Caco-2 (cell line): ENCODE measurements around the gene CBARP. TPM values are rescaled to one million over a fixed set of nuclear protein-coding genes. Genes with fewer than 3 reads are reported as not detected.

ENCODE experiments used
- BruUV-seq: library from RNA; stranded (reverse); fragments of 400-500 nt; replicated peaks from 2 replicates; lab custom pipeline; 2021; lab: Mats Ljungman, UMichigan
- CTCF ChIA-PET: fragments of 300-600 bp; sonication (Branson Sonifier 250); formaldehyde crosslinking; loops from one replicate; lab custom pipeline; 2022; ENCODE audit warnings: antibody characterized with exemption; lab: Charles Lee
- POLR2A ChIA-PET: fragments of 300-600 bp; sonication (Branson Sonifier 250); formaldehyde crosslinking; loops from one replicate; lab custom pipeline; 2022; ENCODE audit warnings: antibody characterized with exemption; lab: Charles Lee
- DNase-seq, 2 experiments: peaks; one replicate each; pipeline versions ENCODE4 v3.0.0 to v3.0.0-alpha.2; 2020 to 2022
- H3K27me3 ChIP-seq: replicated peaks from 2 replicates; pipeline ENCODE4 v1.6.0; 2011; ENCODE audit warnings: low read length; ENCODE audit not compliant: control insufficient read depth, insufficient read depth
- H3K36me3 ChIP-seq: 2 replicates; pipeline ENCODE4 v1.5.1; 2011; ENCODE audit warnings: low read length; ENCODE audit not compliant: control insufficient read depth, insufficient read depth
- H3K4me1 ChIP-seq: fragments of 250-450 bp; sonication (Bioruptor Pico); 2 replicates; pipeline ENCODE4 v1.5.1; 2020; ENCODE audit warnings: mild to moderate bottlenecking
- H3K4me3 ChIP-seq: 2 replicates; pipeline ENCODE4 v1.5.1; 2011; ENCODE audit warnings: low read depth, mild to moderate bottlenecking, control low read depth, low read length
- H3K9me3 ChIP-seq: fragments of 250-450 bp; sonication (Bioruptor Pico); 2 replicates; pipeline ENCODE4 v1.5.1; 2020; ENCODE audit warnings: mild to moderate bottlenecking, moderate library complexity
- H3K27ac Mint-ChIP-seq: one replicate; pipeline ENCODE4 v1.8.0; 2022; ENCODE audit warnings: mixed read lengths; ENCODE audit not compliant: unreplicated experiment
- H3K27me3 Mint-ChIP-seq: one replicate; pipeline ENCODE4 v1.8.0; 2022; ENCODE audit warnings: mixed read lengths; ENCODE audit not compliant: insufficient read depth, unreplicated experiment
- H3K36me3 Mint-ChIP-seq: one replicate; pipeline ENCODE4 v1.8.0; 2022; ENCODE audit warnings: mild to moderate bottlenecking, mixed read lengths; ENCODE audit not compliant: insufficient read depth, unreplicated experiment
- H3K4me1 Mint-ChIP-seq: one replicate; pipeline ENCODE4 v1.8.0; 2022; ENCODE audit warnings: low read depth, mixed read lengths; ENCODE audit not compliant: unreplicated experiment
- H3K4me3 Mint-ChIP-seq: one replicate; pipeline ENCODE4 v1.8.0; 2022; ENCODE audit warnings: mild to moderate bottlenecking, moderate library complexity, mixed read lengths; ENCODE audit not compliant: unreplicated experiment
- H3K9me3 Mint-ChIP-seq: one replicate; pipeline ENCODE4 v1.8.0; 2022; ENCODE audit warnings: mixed read lengths; ENCODE audit not compliant: unreplicated experiment
- CTCF ChIP-seq, 2 experiments: fragments of 200-600 bp in 1 of 2; IDR thresholded peaks; 1 replicate in 1 of 2; 2 replicates in 1 of 2; pipeline versions ENCODE4 v1.5.1 to v1.8.0; 2011 to 2022; ENCODE audit warnings: antibody characterized with exemption in 1 of 2, control low read depth in 1 of 2, inconsistent platforms in 1 of 2, low read depth in 1 of 2, low read length in 1 of 2, mild to moderate bottlenecking in 1 of 2, moderate library complexity in 1 of 2; ENCODE audit not compliant: insufficient read depth in 1 of 2, severe bottlenecking in 1 of 2, unreplicated experiment in 1 of 2
- intact Hi-C: fragments of 100-400 bp; cut with micrococcal nuclease; formaldehyde crosslinking; loops from one replicate; pipeline ENCODE4 v1.10.0; 2022; ENCODE audit not compliant: unreplicated experiment
- total RNA-seq: library from RNA; stranded (reverse); gene quantifications from 2 replicates; pipeline ENCODE4 v1.2.3, GENCODE V29; 2022

The CBARP gene
- total RNA-seq, 1 experiment from 2014 or later, result 7.3 TPM

DNA sequence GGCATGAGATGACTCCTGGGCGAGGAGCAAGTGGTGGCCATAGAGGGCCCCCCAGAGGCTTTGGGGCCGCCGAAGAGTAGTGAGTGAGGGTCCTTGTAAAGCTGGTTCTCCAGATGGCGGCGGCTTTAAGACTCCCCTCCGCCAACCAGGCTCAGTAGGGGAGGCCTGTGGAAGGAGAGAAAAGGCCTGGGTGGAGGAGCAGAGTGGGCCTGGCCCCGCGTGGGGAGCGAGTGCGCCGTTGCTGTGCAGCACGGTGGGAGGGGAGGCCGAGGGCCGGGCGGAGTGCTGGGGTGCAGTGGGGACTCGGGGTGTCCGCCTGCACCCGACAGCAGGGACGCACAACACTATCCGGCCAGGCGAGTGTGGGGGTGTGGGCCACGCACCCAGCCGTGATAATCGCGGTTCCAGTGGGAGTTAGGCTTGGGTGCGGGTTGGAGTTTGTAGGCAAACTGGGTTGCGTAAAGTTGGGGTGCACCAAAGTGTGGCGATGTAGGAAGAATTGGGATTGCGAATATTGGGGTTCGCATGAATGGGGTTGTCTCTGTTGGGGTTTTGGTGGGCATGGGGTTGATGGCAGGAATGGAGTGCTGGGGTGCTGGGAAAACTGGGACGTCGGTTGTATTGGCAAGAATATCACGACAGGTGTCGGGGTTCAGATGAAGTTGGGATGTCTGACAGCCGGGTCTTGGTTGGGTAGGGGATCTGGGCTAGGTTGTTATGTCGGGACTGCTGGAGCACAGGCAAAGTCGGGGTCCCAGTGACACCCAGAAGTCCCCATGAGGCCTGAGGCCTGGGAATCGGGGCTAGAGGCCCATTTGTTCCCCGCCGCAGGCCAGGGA, 30.6 kb upstream of the CBARP start:
- Mint-ChIP-seq H3K4me3 (peak overlapping the region; percentile 89), H3K27ac (peak overlapping the region; percentile 76), H3K27me3 (no peaks in the 10 kb centered on the region), H3K9me3 (no peaks in the 10 kb centered on the region), H3K4me1 (peaks cover 29% of the 10 kb centered on the region), H3K36me3 (peaks cover 72% of the 10 kb centered on the region)
- POLR2A ChIA-PET, result interaction anchor here (0.5 to 1.6 kb wide), 38 partner anchors 8 to 486 kb away, joined by 3 to 110 read pairs (median 6); partner anchors contain the start of genes ABCA7, ATP5F1D, CNN2 and GPX4
- DNase-seq, result no peak
- H3K9me3 ChIP-seq, result no peaks in the 10 kb centered on the region
- H3K4me1 ChIP-seq, result peaks cover 42% of the 10 kb centered on the region
- no peak for TF ChIP-seq CTCF (IDR thresholded peaks at IDR 0.05; ENCODE audit: insufficient read depth in 1 of 2, low read depth in 1 of 2, low read length in 1 of 2, severe bottlenecking in 1 of 2, unreplicated experiment in 1 of 2)
- CTCF ChIA-PET, result interaction anchor here (0.5 to 5.4 kb wide), 7 partner anchors 9 to 41 kb away, joined by 3 to 440 read pairs (median 3); partner anchors contain the start of gene ATP5F1D
- no peak overlapping the region for H3K4me3 ChIP-seq
- intact Hi-C loops, result loop anchor here (1.0 kb wide), 3 partner anchors 9 to 24 kb away; no protein-coding TSS in a partner anchor
- H3K27me3 ChIP-seq, result no peaks in the 10 kb centered on the region
- BruUV-seq, result no TSS peak
- H3K36me3 ChIP-seq, result 0 out of 2 replicates have a peak, but pooled peaks cover 2% of the 10 kb centered on the region

DNA sequence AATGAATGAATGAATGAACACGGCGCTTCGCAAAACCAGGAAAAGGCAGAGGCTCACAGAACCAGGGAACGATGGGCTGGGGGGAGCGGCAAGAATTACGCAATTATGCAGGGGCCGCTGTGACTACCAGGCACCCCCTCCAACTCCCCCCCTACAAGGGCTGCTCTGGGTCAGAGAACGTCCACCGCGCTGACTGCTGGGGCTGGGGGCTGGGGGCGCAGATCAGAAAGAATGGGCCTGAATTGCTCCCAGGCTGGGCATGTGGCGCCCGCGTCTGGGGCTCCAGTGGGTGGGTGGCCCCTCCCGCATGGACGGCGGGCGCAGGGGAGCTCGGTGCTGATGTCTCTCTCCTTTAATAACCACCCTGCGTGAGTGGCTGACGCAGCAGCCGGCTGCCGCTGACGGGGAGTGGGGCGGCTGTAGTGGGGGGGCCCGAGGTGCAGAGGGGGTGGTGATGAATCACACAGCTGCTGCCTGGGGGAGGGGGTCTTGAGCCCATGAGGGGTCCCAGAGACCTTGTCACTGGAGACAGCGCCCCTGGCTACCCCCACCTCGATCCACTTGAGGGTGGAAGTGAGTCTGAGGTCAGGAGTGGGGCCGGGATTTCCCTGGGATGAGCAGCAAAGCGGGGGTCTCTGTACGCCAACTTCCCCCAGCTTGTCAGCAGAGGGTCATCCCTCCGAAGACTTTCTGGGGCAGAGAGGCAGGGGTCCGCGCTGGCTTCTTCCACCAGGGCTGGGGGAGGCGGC, 29.8 kb upstream of the CBARP start:
- CTCF ChIA-PET, result interaction anchor here (5.4 kb wide), 1 partner anchor 23 kb away, joined by 440 read pairs; no protein-coding TSS in a partner anchor
- POLR2A ChIA-PET, result interaction anchor here (2.8 to 3.5 kb wide), 2 partner anchors 14 to 23 kb away, joined by 37 to 70 read pairs; no protein-coding TSS in a partner anchor
- H3K4me1 Mint-ChIP-seq, result peaks cover 29% of the 10 kb centered on the region

More for the DNA sequence above, 29.8 kb upstream of the CBARP start:
- Histone ChIP-seq H3K27me3 (no peaks in the 10 kb centered on the region), H3K9me3 (no peaks in the 10 kb centered on the region), H3K36me3 (0 out of 2 replicates have a peak, but pooled peaks cover 2% of the 10 kb centered on the region), H3K4me1 (peaks cover 50% of the 10 kb centered on the region), H3K4me3 (peak overlapping the region; percentile 16)
- Mint-ChIP-seq H3K36me3 (peaks cover 71% of the 10 kb centered on the region), H3K4me3 (peak overlapping the region; percentile 89), H3K27ac (peak overlapping the region; percentile 76), H3K27me3 (no peaks in the 10 kb centered on the region), H3K9me3 (no peaks in the 10 kb centered on the region)
- no peak for DNase-seq
- intact Hi-C loops, result no loop called here
- BruUV-seq, result no TSS peak
- no peak for TF ChIP-seq CTCF (IDR thresholded peaks at IDR 0.05; ENCODE audit: insufficient read depth in 1 of 2, low read depth in 1 of 2, low read length in 1 of 2, severe bottlenecking in 1 of 2, unreplicated experiment in 1 of 2)
